T-helper 17 cell (primary cell): ENCODE measurements around the gene KIAA1671. TPM values are rescaled to one million over a fixed set of nuclear protein-coding genes. Genes with fewer than 3 reads are reported as not detected.

Source experiments
- ATAC-seq: fragments of 150-1000 bp; cut with Tn5 transposase; 2 replicates; pipeline ENCODE4 v1.10.0; 2021; ENCODE audit warnings: mild to moderate bottlenecking, moderate library complexity
- DNase-seq, 3 donors: peaks; one replicate each; pipeline versions ENCODE4 v3.0.0 to v3.0.0-alpha.2; 2020 to 2021
- H3K9me3 ChIP-seq: one replicate; pipeline ENCODE4 v1.7.0; 2013; ENCODE audit warnings: low read length, mild to moderate bottlenecking; ENCODE audit not compliant: control insufficient read depth, poor library complexity, severe bottlenecking
- H3K27ac Mint-ChIP-seq: one replicate; pipeline ENCODE4 v1.8.0; 2022; ENCODE audit warnings: mild to moderate bottlenecking, moderate library complexity, mixed read lengths
- H3K27me3 Mint-ChIP-seq: one replicate; pipeline ENCODE4 v1.8.0; 2022; ENCODE audit warnings: mixed read lengths
- H3K36me3 Mint-ChIP-seq: one replicate; pipeline ENCODE4 v1.8.0; 2022; ENCODE audit warnings: low read depth, mixed read lengths
- H3K4me1 Mint-ChIP-seq: one replicate; pipeline ENCODE4 v1.8.0; 2022; ENCODE audit warnings: mild to moderate bottlenecking, mixed read lengths
- H3K4me3 Mint-ChIP-seq: one replicate; pipeline ENCODE4 v1.8.0; 2022; ENCODE audit warnings: mild to moderate bottlenecking, moderate library complexity, mixed read lengths
- total RNA-seq, 4 donors: library from RNA in 2 of 4; stranded (reverse) in 2 of 4; gene quantifications; one replicate each; pipeline ENCODE4 v1.2.3 and lab custom pipeline; 2022 to 2026

Gene KIAA1671
- total RNA-seq, 2 donors from 2014 or later = 1.4 to 3.2 TPM

DNA sequence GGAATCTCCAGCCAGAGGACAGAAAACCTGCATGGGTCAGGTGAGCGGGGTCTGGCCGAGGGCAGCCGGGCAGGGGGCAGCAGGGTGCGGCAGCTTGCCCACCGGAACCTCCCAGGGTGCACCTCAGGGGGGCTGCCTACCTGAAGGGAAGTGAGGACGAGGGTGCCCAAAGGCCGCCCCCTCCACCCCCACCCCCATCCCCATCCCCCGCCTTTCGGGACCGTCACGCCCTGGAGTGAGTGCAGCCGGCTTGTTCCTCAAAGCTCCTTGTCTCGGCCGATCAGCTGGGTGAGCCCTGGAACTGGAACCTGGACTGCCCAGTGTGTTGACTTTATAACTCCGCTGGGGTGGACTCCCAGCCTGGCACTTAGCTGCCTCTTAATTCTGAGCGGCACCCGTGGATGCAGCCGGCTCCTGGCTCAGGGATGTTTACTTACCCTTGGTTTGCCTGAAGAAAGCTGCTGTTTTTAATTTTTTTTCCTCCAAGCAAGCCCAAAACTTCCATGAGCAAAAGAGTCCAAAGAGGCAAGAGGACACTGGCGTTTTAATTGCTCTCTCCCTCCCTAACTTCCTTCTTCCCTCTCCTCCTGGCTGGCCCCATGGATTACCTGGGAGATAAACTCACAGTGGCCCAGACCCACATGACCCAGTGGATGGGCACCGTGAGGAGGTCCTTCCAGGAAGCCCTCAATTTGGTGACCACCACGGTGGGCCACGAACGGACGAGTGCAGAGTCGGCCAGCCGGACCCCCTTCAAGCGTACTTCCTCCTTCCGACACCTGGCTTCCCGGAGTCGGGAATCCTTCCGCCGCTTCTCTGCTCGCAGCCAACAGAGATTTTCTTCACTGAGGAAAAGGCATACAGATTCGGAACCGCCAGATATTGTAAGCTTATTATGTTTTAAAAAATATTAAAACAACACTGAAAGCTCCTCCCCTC, 159.3 kb downstream of the KIAA1671 start:
- no peaks in the 10 kb centered on the region for H3K27me3 Mint-ChIP-seq
- ATAC-seq = peak; percentile 13
- peaks cover 9% of the 10 kb centered on the region for H3K4me1 Mint-ChIP-seq
- H3K9me3 ChIP-seq = no peaks in the 10 kb centered on the region
- H3K4me3 Mint-ChIP-seq = peak overlapping the region; percentile 90
- no peaks in the 10 kb centered on the region for H3K36me3 Mint-ChIP-seq
- no peak for DNase-seq
- peak overlapping the region; percentile 82 for H3K27ac Mint-ChIP-seq

DNA sequence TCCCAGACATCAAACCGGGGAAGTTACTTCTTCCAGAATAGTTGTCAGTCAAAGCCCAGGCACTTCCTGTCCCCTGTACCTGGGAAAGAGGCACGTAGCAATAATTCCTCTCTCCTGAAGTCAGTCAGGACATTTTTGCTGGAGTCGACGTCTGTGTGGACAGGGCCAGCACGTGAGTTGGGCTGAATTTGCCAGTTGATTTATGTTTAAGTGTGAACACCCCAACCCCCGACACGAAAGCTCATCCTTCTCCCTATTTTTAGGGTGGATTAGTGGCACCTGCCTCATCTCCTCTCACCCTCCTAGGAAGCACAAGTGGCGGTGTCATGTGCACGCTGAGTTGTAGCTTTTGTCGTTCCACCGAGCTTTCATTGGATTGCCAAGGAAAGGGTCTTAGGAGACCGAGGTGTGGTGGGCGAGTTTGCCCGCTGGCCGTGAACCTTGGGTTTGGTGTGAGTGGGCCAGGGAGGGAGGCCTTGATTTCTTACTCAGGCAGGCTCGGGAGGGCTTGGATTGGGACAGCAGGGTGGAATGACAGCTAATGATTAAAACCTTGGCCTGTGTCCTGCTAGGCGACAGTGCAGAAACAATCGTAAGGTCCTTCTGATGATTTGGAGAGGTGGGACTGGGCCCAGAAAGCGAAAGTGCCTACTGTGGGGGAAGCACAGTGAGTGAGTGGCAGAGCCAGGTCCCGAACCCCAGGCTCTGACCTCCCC, 160.2 kb downstream of the KIAA1671 start:
- H3K27ac Mint-ChIP-seq = peak overlapping the region; percentile 82
- no peaks in the 10 kb centered on the region for H3K9me3 ChIP-seq
- DNase-seq = no peak
- no peak for ATAC-seq
- no peaks in the 10 kb centered on the region for H3K27me3 Mint-ChIP-seq
- H3K4me3 Mint-ChIP-seq = peak overlapping the region; percentile 90
- peaks cover 9% of the 10 kb centered on the region for H3K4me1 Mint-ChIP-seq
- H3K36me3 Mint-ChIP-seq = no peaks in the 10 kb centered on the region

DNA sequence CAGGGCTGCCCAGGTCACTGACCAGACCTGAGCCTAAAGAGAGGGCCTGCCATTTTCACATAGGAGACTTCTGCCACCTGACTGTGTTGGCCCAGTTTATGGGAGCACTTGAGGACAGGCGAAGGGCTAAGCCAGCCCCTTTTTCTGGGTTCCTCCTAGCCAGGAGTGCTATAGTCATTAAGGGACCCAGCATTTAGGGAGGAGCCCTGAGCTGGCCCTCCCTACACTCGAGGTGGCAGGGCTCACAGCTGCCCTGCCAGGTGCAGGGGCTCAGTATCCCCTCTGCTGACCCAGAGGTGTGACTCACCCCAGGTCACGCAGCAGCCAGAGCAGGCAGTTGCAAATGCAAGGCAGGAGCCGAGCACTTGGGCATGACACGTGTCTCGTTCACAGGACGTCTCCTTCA, 160.8 kb downstream of the KIAA1671 start:
- Mint-ChIP-seq H3K4me1 (peaks cover 9% of the 10 kb centered on the region), H3K4me3 (no peak overlapping the region), H3K27me3 (no peaks in the 10 kb centered on the region), H3K36me3 (no peaks in the 10 kb centered on the region), H3K27ac (no peak overlapping the region)
- DNase-seq (no peak), ATAC-seq (no peak)
- H3K9me3 ChIP-seq = no peaks in the 10 kb centered on the region

DNA sequence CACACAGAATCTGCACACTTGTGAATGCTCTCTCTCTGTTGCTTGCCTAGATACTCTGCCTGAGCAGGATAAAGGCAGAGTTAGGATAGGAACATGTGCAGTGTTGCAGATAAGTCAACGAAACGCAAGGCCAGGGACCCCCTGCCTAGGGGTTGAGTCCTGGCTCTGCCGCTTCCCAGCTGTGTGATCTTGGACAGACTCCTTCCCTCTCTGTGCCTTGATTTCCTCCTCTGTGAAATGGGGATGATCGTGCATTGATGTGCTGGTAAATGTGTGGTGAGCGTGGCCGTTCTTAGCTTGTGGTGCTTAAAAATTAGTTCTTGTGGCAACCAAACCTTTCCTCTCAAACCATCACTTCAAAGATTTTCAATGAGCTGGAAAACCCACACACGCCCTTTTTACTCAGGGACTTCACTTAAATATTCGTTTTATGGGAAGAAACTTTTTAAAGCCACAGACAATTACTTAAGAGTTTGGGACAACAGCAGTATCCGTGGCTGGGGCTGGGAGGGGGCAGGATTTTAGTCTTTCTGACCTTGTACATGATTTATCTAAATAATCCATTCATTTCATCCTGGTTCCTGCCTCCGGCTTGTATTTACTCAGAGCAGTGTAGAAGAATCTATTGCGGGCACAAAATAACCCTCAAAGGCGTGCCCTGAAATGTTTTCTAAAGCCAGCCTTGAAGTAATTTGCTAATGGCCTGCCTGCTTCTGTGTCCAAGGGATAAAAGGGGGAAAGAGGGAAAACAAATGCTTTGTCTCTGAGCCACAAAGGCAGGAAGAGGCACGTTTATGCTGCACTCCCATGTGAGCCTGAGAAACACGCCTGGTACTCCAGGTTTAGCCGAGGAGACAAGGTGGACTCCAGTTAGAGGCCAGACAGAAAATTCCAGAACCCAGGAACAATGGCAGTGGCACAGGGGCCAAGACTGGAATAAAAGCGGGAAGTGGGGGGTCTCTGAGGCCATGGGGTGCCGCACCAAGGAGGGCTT, 162.2 kb downstream of the KIAA1671 start:
- H3K27me3 Mint-ChIP-seq = no peaks in the 10 kb centered on the region
- H3K4me3 Mint-ChIP-seq = no peak overlapping the region
- ATAC-seq = no peak
- H3K27ac Mint-ChIP-seq = no peak overlapping the region
- no peak for DNase-seq
- peaks cover 9% of the 10 kb centered on the region for H3K4me1 Mint-ChIP-seq
- no peaks in the 10 kb centered on the region for H3K36me3 Mint-ChIP-seq
- H3K9me3 ChIP-seq = no peaks in the 10 kb centered on the region

DNA sequence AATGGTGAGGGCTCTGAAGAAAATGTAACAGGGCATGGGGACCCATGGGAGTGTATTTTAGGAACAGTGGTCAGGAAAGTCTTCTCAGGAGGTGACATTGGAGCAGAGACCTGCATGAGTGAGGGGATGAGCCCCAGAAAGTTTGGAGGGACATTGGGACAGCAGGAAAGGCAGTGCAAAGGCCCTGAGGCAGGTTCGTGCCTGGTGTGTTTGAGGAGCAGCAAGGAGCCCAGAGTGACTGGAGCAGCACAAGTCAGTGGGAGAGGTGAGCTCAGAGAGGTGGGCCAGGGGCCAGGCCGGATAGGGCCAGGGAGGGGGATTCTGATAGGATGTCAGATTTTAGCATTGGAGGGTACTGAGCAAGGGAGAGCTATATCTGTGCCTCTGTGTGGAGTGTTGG, 167.1 kb downstream of the KIAA1671 start:
- Mint-ChIP-seq H3K36me3 (peaks cover 2% of the 10 kb centered on the region), H3K4me1 (peaks cover 4% of the 10 kb centered on the region), H3K4me3 (no peak overlapping the region), H3K27me3 (no peaks in the 10 kb centered on the region), H3K27ac (no peak overlapping the region)
- ATAC-seq = no peak
- no peak for DNase-seq
- H3K9me3 ChIP-seq = no peaks in the 10 kb centered on the region

DNA sequence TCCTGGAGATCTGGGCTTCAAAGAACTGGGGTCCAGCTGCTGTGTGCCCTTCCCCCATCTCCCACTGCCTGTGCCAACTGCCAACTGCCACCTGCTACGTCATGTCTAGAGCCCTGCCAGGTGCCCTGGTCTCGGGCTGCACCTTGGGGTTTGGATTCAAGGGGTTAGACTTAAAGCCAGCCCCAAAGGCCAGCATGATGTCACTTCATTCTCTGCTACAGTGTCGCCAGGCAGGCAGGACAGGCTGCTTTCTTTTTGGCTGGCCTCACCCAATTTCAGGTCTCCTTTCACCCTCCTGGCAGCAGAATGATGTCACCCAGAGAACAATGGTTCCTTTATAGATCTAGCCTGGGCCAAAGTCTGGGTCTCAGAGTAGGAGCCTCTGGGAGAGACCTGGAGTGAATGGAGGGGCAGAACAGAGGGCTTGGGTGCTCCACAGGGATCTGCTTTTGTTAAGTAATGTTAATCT, 167.6 kb downstream of the KIAA1671 start:
- Mint-ChIP-seq H3K27ac (no peak overlapping the region), H3K4me3 (no peak overlapping the region)

DNA sequence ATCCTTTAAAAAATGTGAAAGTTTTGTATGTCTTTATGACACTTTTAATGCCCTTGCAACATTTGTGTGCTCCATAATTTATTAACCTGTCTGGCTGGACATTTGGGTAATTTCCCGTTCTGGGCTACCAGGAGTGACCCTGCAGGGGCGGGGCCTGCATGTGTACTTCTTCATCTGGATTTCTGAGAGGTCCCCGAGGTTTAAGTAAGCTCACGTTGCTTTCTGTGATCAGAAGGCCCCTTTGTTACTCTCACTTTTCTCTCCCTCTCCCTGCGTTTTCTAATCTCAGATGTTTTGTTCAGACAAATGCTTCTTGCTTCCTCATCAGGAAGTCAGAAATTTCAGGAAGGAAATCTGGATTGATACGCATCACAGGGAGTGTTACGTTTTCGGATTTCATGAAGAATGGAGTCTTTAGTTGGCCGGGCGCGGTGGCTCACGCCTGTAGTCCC, 168.3 kb downstream of the KIAA1671 start:
- DNase-seq = no peak
- no peak for ATAC-seq
- Mint-ChIP-seq H3K27me3 (no peaks in the 10 kb centered on the region), H3K4me3 (no peak overlapping the region), H3K27ac (no peak overlapping the region), H3K36me3 (peaks cover 2% of the 10 kb centered on the region), H3K4me1 (no peaks in the 10 kb centered on the region)
- no peaks in the 10 kb centered on the region for H3K9me3 ChIP-seq

More for the DNA sequence above, 167.6 kb downstream of the KIAA1671 start:
- Mint-ChIP-seq H3K27me3 (no peaks in the 10 kb centered on the region), H3K4me1 (no peaks in the 10 kb centered on the region), H3K36me3 (peaks cover 2% of the 10 kb centered on the region)
- ATAC-seq = no peak
- H3K9me3 ChIP-seq = no peaks in the 10 kb centered on the region
- DNase-seq = no peak

DNA sequence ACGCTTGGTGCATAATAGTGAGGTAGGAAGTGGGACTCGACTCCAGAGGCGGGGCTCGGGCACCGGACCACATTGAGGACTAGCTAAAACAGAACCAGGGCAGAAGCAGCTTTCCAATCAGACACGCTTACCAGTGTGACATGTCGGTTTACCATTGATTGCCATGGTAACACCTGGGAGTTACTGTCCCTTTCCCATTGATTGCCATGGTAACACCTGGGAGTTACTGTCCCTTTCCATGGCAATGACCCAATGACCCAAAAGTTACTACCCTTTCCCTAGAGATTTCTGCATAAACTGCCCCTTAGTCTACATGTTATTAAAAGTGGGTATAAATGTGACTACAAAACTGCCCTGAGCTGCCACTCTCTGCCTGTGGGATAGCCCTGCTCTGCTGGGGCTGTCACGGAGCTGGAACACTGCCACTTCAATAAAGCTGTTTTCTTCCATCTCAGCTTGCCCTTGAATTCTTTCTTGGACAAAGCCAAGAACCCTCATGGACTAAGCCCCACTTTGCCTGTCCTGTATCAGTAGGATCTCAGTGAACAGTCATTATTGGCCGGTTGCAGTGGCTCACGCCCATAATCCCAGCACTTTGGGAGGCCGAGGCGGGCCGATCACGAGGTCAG, 169.7 kb downstream of the KIAA1671 start:
- ATAC-seq (no peak), DNase-seq (no peak)
- Mint-ChIP-seq H3K36me3 (peaks cover 2% of the 10 kb centered on the region), H3K4me3 (no peak overlapping the region), H3K27me3 (no peaks in the 10 kb centered on the region), H3K27ac (no peak overlapping the region), H3K4me1 (peaks cover 4% of the 10 kb centered on the region)
- H3K9me3 ChIP-seq = no peaks in the 10 kb centered on the region

DNA sequence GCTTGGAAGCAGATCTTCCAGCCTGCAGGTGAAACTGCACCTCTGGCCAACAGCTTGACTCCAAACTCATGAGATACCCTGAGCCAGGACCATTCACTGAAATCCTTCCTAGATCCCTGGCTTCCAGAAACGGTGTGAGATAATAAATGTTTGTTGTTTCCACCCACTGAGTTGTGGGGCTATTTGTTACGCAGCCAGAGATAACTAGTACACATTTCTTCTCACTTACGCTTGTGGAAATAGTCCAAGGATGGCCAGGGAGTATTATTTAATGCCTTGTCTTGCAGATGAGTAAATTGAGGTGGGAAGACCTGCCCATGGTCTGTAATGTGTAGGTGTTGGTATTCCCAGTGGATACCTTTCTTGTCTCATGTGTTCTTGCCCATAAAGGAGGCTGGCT, 171.2 kb downstream of the KIAA1671 start:
- peaks cover 4% of the 10 kb centered on the region for H3K4me1 Mint-ChIP-seq
- no peaks in the 10 kb centered on the region for H3K27me3 Mint-ChIP-seq
- no peaks in the 10 kb centered on the region for H3K9me3 ChIP-seq
- no peak for ATAC-seq
- no peak for DNase-seq
- no peak overlapping the region for H3K27ac Mint-ChIP-seq
- H3K4me3 Mint-ChIP-seq = no peak overlapping the region
- peaks cover 2% of the 10 kb centered on the region for H3K36me3 Mint-ChIP-seq

DNA sequence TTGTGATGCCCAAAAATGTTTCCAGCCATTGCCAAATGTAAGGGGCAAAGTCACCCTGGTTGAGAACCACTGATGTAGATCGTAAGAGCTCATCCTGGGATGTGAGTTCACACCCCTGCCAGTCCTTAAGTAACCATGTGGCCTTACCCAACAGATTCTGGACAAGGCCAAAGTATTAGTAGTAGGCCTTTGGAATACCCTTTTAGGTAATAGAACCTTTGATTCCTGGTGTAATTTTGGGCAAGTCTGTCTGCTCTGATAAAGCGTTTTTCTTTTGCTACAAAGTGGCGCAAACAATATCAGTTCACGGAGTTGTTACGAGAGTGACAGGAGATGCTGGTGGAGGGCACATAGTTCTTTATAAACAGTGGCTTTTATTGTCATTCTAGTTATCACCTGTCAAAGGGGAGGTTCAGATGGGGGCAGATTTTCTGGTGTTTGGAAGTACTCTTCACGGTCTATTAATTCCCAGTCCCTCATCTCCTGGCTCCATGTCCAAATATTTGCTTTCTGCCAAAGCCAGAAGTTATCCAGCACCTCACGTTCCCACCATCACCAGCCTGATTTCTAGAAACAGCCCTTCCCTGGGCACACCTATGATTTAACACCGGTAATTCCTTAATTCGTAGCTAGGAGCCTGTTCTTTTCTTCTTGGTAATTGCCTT, 173.3 kb downstream of the KIAA1671 start:
- Mint-ChIP-seq H3K27me3 (no peaks in the 10 kb centered on the region), H3K27ac (no peak overlapping the region), H3K4me1 (peaks cover 4% of the 10 kb centered on the region), H3K36me3 (peaks cover 2% of the 10 kb centered on the region), H3K4me3 (no peak overlapping the region)
- DNase-seq (no peak), ATAC-seq (no peak)
- no peaks in the 10 kb centered on the region for H3K9me3 ChIP-seq

DNA sequence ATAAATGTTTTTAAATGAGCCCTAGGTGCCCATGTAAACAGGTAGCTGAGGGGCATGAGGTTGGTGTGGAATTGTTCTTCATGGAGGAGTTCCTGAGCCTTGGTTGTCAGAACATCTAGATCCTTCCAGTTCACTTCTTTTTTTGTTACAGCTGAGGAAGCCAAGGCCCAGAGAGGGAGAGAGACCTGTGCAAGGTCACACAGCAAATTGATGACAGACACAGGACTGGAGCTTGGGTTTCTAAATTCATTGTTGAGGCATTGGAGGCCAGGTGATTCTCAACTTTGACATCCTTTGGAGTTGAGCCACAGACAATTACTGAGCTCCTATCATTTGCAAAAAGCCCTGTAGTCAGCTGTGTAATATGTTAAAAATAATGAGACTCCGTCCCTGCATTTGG, 174.0 kb downstream of the KIAA1671 start:
- Mint-ChIP-seq H3K27me3 (no peaks in the 10 kb centered on the region), H3K27ac (no peak overlapping the region), H3K4me1 (peaks cover 4% of the 10 kb centered on the region), H3K36me3 (peaks cover 2% of the 10 kb centered on the region), H3K4me3 (no peak overlapping the region)
- no peak for ATAC-seq
- DNase-seq = no peak
- no peaks in the 10 kb centered on the region for H3K9me3 ChIP-seq

DNA sequence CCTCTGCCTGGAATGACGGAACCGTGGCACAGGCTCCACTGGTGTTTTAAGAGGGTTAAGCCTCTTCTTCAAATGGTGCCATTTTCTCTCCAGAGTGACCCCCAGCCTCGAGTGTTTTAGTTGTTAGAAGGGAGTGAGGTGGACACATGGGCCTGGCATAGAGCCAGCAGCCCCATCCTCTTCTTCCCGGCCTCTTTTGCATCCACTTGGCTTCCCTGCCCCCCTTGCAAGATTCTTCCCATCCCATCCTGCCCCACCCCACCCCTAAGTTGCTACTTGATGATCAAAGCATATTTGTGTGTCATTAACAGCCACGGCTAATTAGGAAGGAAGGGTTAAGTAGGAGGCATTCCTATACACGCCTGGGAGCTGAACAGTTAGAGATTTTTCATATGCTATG, 174.8 kb downstream of the KIAA1671 start:
- H3K4me1 Mint-ChIP-seq = peaks cover 4% of the 10 kb centered on the region
- ATAC-seq (no peak), DNase-seq (no peak)
- no peaks in the 10 kb centered on the region for H3K9me3 ChIP-seq
- H3K27me3 Mint-ChIP-seq = no peaks in the 10 kb centered on the region
- no peak overlapping the region for H3K4me3 Mint-ChIP-seq
- no peak overlapping the region for H3K27ac Mint-ChIP-seq
- H3K36me3 Mint-ChIP-seq = peaks cover 2% of the 10 kb centered on the region
